Esophagus squamous epithelium (tissue), 4 donors: ENCODE data around the gene PTPA.

Experiments
- POLR2A ChIP-seq, 4 donors: fragments of 450-650 bp; IDR thresholded peaks; one replicate each; pipeline ENCODE4 v1.6.1; 2017; ENCODE audit warnings: antibody characterized with exemption in 4 of 4, mild to moderate bottlenecking in 4 of 4, moderate library complexity in 3 of 4
- TF ChIP-seq, protein P1 (sequence below), 6 experiments: fragments of 450-650 bp in 4 of 6; fragments of 200-600 bp in 2 of 6; sonication (generic) in 2 of 6; IDR thresholded peaks; one replicate each; pipeline ENCODE4 v1.5.1; 2016 to 2019; ENCODE audit warnings: antibody characterized with exemption in 6 of 6, mild to moderate bottlenecking in 4 of 6, moderate library complexity in 4 of 6

DNA sequence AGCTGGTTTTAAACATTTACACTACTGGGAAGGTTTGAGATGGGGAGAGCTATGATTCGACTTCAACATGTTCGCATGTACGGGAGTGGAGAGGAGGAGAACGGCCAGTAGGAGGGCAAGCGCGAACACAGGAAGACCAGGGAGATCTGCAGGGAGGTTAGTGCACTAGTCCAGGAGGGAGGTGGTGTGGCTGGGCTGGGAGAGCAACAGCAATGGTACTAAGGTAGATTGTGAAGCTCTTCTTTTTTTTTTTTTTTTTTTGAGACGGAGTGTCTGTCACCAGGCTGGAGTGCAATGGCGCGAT lies 50.3 kb downstream of the PTPA start:
- TF ChIP-seq, protein P1, sequence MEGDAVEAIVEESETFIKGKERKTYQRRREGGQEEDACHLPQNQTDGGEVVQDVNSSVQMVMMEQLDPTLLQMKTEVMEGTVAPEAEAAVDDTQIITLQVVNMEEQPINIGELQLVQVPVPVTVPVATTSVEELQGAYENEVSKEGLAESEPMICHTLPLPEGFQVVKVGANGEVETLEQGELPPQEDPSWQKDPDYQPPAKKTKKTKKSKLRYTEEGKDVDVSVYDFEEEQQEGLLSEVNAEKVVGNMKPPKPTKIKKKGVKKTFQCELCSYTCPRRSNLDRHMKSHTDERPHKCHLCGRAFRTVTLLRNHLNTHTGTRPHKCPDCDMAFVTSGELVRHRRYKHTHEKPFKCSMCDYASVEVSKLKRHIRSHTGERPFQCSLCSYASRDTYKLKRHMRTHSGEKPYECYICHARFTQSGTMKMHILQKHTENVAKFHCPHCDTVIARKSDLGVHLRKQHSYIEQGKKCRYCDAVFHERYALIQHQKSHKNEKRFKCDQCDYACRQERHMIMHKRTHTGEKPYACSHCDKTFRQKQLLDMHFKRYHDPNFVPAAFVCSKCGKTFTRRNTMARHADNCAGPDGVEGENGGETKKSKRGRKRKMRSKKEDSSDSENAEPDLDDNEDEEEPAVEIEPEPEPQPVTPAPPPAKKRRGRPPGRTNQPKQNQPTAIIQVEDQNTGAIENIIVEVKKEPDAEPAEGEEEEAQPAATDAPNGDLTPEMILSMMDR (IDR thresholded peaks at IDR 0.05), result no peak
- TF ChIP-seq POLR2A (IDR thresholded peaks at IDR 0.05), result no peak
